Endothelial cell of umbilical vein (primary cell): ENCODE data around the gene HRH2. TPM values are rescaled to one million over a fixed set of nuclear protein-coding genes. Genes with fewer than 3 reads are reported as not detected.

ENCODE experiments used
- BruUV-seq: library from RNA; stranded (reverse); fragments of 400-500 nt; replicated peaks from 2 replicates; lab custom pipeline; 2021; lab: Mats Ljungman, UMichigan
- CTCF ChIA-PET: fragments of 300-600, 350-600 bp; sonication (Branson Sonifier 250); formaldehyde crosslinking; loops from one replicate; lab custom pipeline; 2021; ENCODE audit warnings: antibody characterized with exemption, inconsistent platforms; lab: Charles Lee
- POLR2A ChIA-PET: fragments of 300-600, 350-600 bp; sonication (Branson Sonifier 250); formaldehyde crosslinking; loops from one replicate; lab custom pipeline; 2021; ENCODE audit warnings: antibody characterized with exemption, inconsistent platforms; lab: Charles Lee
- DNase-seq: peaks from one replicate; pipeline ENCODE4 v3.0.0-alpha.2; 2011; ENCODE audit warnings: low read depth, low spot score
- FAIRE-seq: peaks from 2 replicates; lab custom pipeline; 2011; peaks lifted over from hg19 to GRCh38; lab: Jason Lieb, UNC
- H2AFZ ChIP-seq: 2 replicates; pipeline ENCODE4 v1.6.0; 2012; ENCODE audit warnings: low read depth, low read length, control low read depth, inconsistent platforms
- H3K27ac ChIP-seq: 2 replicates; pipeline ENCODE4 v1.5.1; 2011; ENCODE audit warnings: low read depth, mild to moderate bottlenecking, control low read depth, low read length, moderate library complexity; ENCODE audit not compliant: insufficient read depth
- H3K27me3 ChIP-seq, 2 experiments: 2 replicates each; pipeline versions ENCODE4 v1.6.0 to v1.6.1; 2011; ENCODE audit warnings: low read length in 2 of 2, mixed read lengths in 1 of 2; ENCODE audit not compliant: control insufficient read depth in 2 of 2, insufficient read depth in 2 of 2
- H3K36me3 ChIP-seq, 2 experiments: 2 replicates in 1 of 2; 3 replicates in 1 of 2; pipeline ENCODE4 v1.5.1; 2011; ENCODE audit warnings: low read length in 2 of 2, mild to moderate bottlenecking in 1 of 2, moderate library complexity in 1 of 2; ENCODE audit not compliant: control insufficient read depth in 2 of 2, insufficient read depth in 2 of 2; ENCODE audit errors: extremely low read depth in 1 of 2
- H3K4me1 ChIP-seq: 3 replicates; pipeline ENCODE4 v1.5.1; 2011; ENCODE audit warnings: mild to moderate bottlenecking, low read length; ENCODE audit not compliant: control insufficient read depth, insufficient read depth; ENCODE audit errors: extremely low read depth
- H3K4me2 ChIP-seq: 2 replicates; pipeline ENCODE4 v1.6.1; 2011; ENCODE audit warnings: low read length, control low read depth, mixed read lengths; ENCODE audit not compliant: insufficient read depth
- H3K4me3 ChIP-seq, 3 experiments: fragments of 200-600 bp in 1 of 3; sonication (generic), shearing (Covaris generic) in 1 of 3; replicated peaks in 1 of 3; 2 replicates each; pipeline ENCODE4 v1.5.1; 2011 to 2016; ENCODE audit warnings: control low read depth in 3 of 3, low read length in 3 of 3, mild to moderate bottlenecking in 2 of 3, inconsistent platforms in 1 of 3, low read depth in 1 of 3, moderate library complexity in 1 of 3; ENCODE audit not compliant: insufficient read depth in 1 of 3
- H3K79me2 ChIP-seq: 2 replicates; pipeline ENCODE4 v1.6.0; 2012; ENCODE audit warnings: low read length, inconsistent platforms; ENCODE audit not compliant: control insufficient read depth, insufficient read depth
- H3K9ac ChIP-seq: replicated peaks from 2 replicates; pipeline ENCODE3; 2011; ENCODE audit warnings: low read length, control low read depth; ENCODE audit not compliant: insufficient read depth; ENCODE audit errors: extremely low read depth
- H3K9me1 ChIP-seq: replicated peaks from 3 replicates; pipeline ENCODE4 v1.6.0; 2011; ENCODE audit warnings: mild to moderate bottlenecking, low read length; ENCODE audit not compliant: control insufficient read depth, insufficient read depth; ENCODE audit errors: extremely low read depth
- H3K9me3 ChIP-seq: replicated peaks from 2 replicates; pipeline ENCODE4 v1.5.1; 2012; ENCODE audit warnings: low read length, inconsistent platforms; ENCODE audit not compliant: control insufficient read depth, insufficient read depth
- H4K20me1 ChIP-seq: replicated peaks from 2 replicates; pipeline ENCODE3; 2011; ENCODE audit warnings: mild to moderate bottlenecking, low read length; ENCODE audit not compliant: control insufficient read depth, insufficient read depth; ENCODE audit errors: extremely low read depth
- CTCF ChIP-seq, 2 donors: IDR thresholded peaks; 1 replicate in 1 of 2; 2 replicates in 1 of 2; pipeline ENCODE4 v1.5.1; 2011; ENCODE audit warnings: low read length in 2 of 2, mild to moderate bottlenecking in 2 of 2, moderate library complexity in 2 of 2, control low read depth in 1 of 2, inconsistent platforms in 1 of 2, low read depth in 1 of 2; ENCODE audit not compliant: insufficient read depth in 1 of 2; ENCODE audit errors: extremely low read depth in 1 of 2
- EZH2 ChIP-seq: IDR thresholded peaks from 2 replicates; pipeline ENCODE4 v1.6.1; 2012; ENCODE audit warnings: borderline replicate concordance, low read depth, mild to moderate bottlenecking, moderate library complexity, low read length, inconsistent platforms; ENCODE audit not compliant: severe bottlenecking
- FOS ChIP-seq: IDR thresholded peaks from 2 replicates; pipeline ENCODE4 v1.6.1; 2011; ENCODE audit warnings: mild to moderate bottlenecking, low read length, moderate library complexity, borderline replicate concordance; ENCODE audit not compliant: insufficient read depth
- GATA2 ChIP-seq: IDR thresholded peaks from 2 replicates; pipeline ENCODE4 v1.7.0; 2011; ENCODE audit warnings: low read depth, mild to moderate bottlenecking, moderate library complexity, mixed read lengths, low read length; ENCODE audit not compliant: insufficient read length, insufficient read depth
- JUN ChIP-seq: IDR thresholded peaks from 2 replicates; pipeline ENCODE4 v1.6.1; 2011; ENCODE audit warnings: borderline replicate concordance, low read depth; ENCODE audit not compliant: insufficient read length, insufficient read depth
- MAX ChIP-seq: IDR thresholded peaks from 2 replicates; pipeline ENCODE4 v1.6.1; 2011; ENCODE audit not compliant: insufficient read depth, insufficient read length
- MYC ChIP-seq: IDR thresholded peaks from one replicate; pipeline ENCODE4 v1.6.1; 2011; ENCODE audit warnings: mild to moderate bottlenecking, low read depth, low read length
- POLR2A ChIP-seq: IDR thresholded peaks from 2 replicates; pipeline ENCODE4 v1.6.1; 2012; ENCODE audit warnings: low read depth, mild to moderate bottlenecking, control low read depth, low read length
- POLR2AphosphoS5 ChIP-seq: IDR thresholded peaks from 2 replicates; pipeline ENCODE4 v1.6.1; 2012; ENCODE audit warnings: low read depth, mild to moderate bottlenecking, control low read depth, low read length, moderate library complexity; ENCODE audit not compliant: insufficient read depth
- dilution Hi-C: fragments of 300-500 bp; cut with MboI; formaldehyde crosslinking; loops from one replicate; pipeline ENCODE4 v1.15.0; 2019; ENCODE audit warnings: low sequenced_read_pairs; ENCODE audit not compliant: extremely low pct_ligation_motif_present
- intact Hi-C: fragments of 100-400 bp; cut with micrococcal nuclease; formaldehyde crosslinking; loops from one replicate; pipeline ENCODE4 v1.10.0; 2022
- polyA plus RNA-seq, 4 experiments: library from polyadenylated mRNA; depleted of rRNA in 3 of 4; stranded (reverse) in 3 of 4; unstranded in 1 of 4; fragments of >200 nt; gene quantifications; 2 replicates each; pipeline versions ENCODE4 v1.2.1 to v1.2.3, GENCODE V29; 2011 to 2012; ENCODE audit warnings: missing spikeins in 1 of 4
- total RNA-seq: library from RNA; stranded (reverse); gene quantifications from 2 replicates; pipeline ENCODE4 v1.2.3, GENCODE V29; 2021

HRH2 gene
- total and polyA plus RNA-seq, 2 donors (not counting 3 experiments of a cell fraction or from before 2014, with no cell fraction given), result not detected

- DNase-seq, result no peak
- Histone ChIP-seq H4K20me1 (no peaks in the 10 kb centered on the region), H3K9me1 (no peaks in the 10 kb centered on the region), H3K4me3 (no peak overlapping the region), H3K27me3 (no peaks in the 10 kb centered on the region), H3K9ac (no peak overlapping the region), H3K9me3 (no peaks in the 10 kb centered on the region), H3K4me2 (no peak overlapping the region), H3K79me2 (no peaks in the 10 kb centered on the region), H2AFZ (no peak overlapping the region), H3K4me1 (no peaks in the 10 kb centered on the region), H3K27ac (no peak overlapping the region), H3K36me3 (no peaks in the 10 kb centered on the region)
- no TSS peak for BruUV-seq
- ChIA-PET POLR2A (no interaction called here), CTCF (no interaction called here)
- dilution Hi-C loops, result no loop called here
- intact Hi-C loops, result no loop called here
- FAIRE-seq, result no peak
- TF ChIP-seq GATA2, result no peak
- TF ChIP-seq MYC, result no peak
- TF ChIP-seq MAX, result no peak
- TF ChIP-seq JUN, result no peak
- TF ChIP-seq POLR2AphosphoS5, result no peak
- no peak for TF ChIP-seq FOS
- no peak for TF ChIP-seq CTCF (IDR thresholded peaks at IDR 0.05; ENCODE audit: extremely low read depth in 1 of 2, insufficient read depth in 1 of 2, low read depth in 1 of 2, low read length in 2 of 2)
- TF ChIP-seq EZH2, result no peak
- TF ChIP-seq POLR2A, result no peak
These were observed 28.5 kb downstream of the HRH2 start for GRCh38 chr5:175686396-175686795.
